SK-N-SH (cell line): Measurements from ENCODE around the gene HIBADH. TPM values are rescaled to one million over a fixed set of nuclear protein-coding genes. Genes with fewer than 3 reads are reported as not detected.

ENCODE experiments used
- CTCF ChIA-PET: fragments of 300-600, 350-600 bp; formaldehyde crosslinking; extraction: SDS; loops from one replicate; lab custom pipeline; 2021; lab: Yijun Ruan, JAX
- POLR2A ChIA-PET: fragments of 350-600 bp; sonication (Branson Sonifier 250); formaldehyde crosslinking; extraction: SDS; loops from one replicate; lab custom pipeline; 2020; ENCODE audit warnings: antibody characterized with exemption, inconsistent platforms; lab: Yijun Ruan, JAX
- DNase-seq: peaks from one replicate; pipeline ENCODE4 v3.0.0; 2012
- H2AFZ ChIP-seq: fragments of 200-600 bp; sonication (generic); 2 replicates; pipeline ENCODE4 v1.8.1; 2016; ENCODE audit warnings: antibody characterized with exemption, mild to moderate bottlenecking, low read depth
- H3F3A ChIP-seq: fragments of 200-600 bp; sonication (generic); replicated peaks from 2 replicates; pipeline ENCODE3; 2016; ENCODE audit warnings: antibody characterized with exemption, mild to moderate bottlenecking; ENCODE audit not compliant: insufficient read depth
- H3K27ac ChIP-seq, 2 experiments: fragments of 200-500 bp in 1 of 2; fragments of 200-600 bp in 1 of 2; sonication (Bioruptor generic) in 1 of 2; sonication (generic), shearing (Covaris generic) in 1 of 2; 2 replicates each; pipeline versions ENCODE4 v1.5.1 to v1.6.1; 2014 to 2016; ENCODE audit warnings: low read depth in 2 of 2, inconsistent platforms in 1 of 2, low read length in 1 of 2, mild to moderate bottlenecking in 1 of 2, mixed read lengths in 1 of 2
- H3K27me3 ChIP-seq: fragments of 200-600 bp; sonication (generic), shearing (Covaris generic); 2 replicates; pipeline ENCODE4 v1.6.1; 2016; ENCODE audit warnings: mixed run types; ENCODE audit not compliant: insufficient read depth
- H3K36me3 ChIP-seq, 2 experiments: fragments of 200-500 bp in 1 of 2; fragments of 200-600 bp in 1 of 2; sonication (Bioruptor generic) in 1 of 2; sonication (generic) in 1 of 2; replicated peaks in 1 of 2; 2 replicates each; pipeline versions ENCODE3 to v1.5.1; 2014 to 2016; ENCODE audit warnings: low read length in 1 of 2, mild to moderate bottlenecking in 1 of 2; ENCODE audit not compliant: insufficient read depth in 2 of 2, control insufficient read depth in 1 of 2
- H3K4me1 ChIP-seq, 2 experiments: fragments of 200-500 bp in 1 of 2; fragments of 200-600 bp in 1 of 2; sonication (Bioruptor generic) in 1 of 2; sonication (generic), shearing (Covaris generic) in 1 of 2; 2 replicates each; pipeline versions ENCODE4 v1.5.1 to v1.6.1; 2014 to 2016; ENCODE audit warnings: low read depth in 1 of 2, low read length in 1 of 2, mixed run types in 1 of 2; ENCODE audit not compliant: insufficient read depth in 2 of 2, control insufficient read depth in 1 of 2
- H3K4me2 ChIP-seq: fragments of 200-600 bp; sonication (generic), shearing (Covaris generic); 2 replicates; pipeline ENCODE4 v1.6.1; 2017; ENCODE audit warnings: mixed run types
- H3K4me3 ChIP-seq, 2 experiments: fragments of 200-500 bp in 1 of 2; fragments of 200-600 bp in 1 of 2; sonication (Bioruptor generic) in 1 of 2; sonication (generic), shearing (Covaris generic) in 1 of 2; 2 replicates each; pipeline versions ENCODE4 v1.5.1 to v1.8.1; 2014 to 2016; ENCODE audit warnings: low read depth in 2 of 2, inconsistent platforms in 1 of 2, low read length in 1 of 2, mild to moderate bottlenecking in 1 of 2, mixed read lengths in 1 of 2, moderate library complexity in 1 of 2
- H3K79me2 ChIP-seq: fragments of 200-600 bp; sonication (generic); 2 replicates; pipeline ENCODE4 v1.8.1; 2017; ENCODE audit warnings: mild to moderate bottlenecking; ENCODE audit not compliant: insufficient read depth
- H3K9ac ChIP-seq: fragments of 200-600 bp; sonication (generic); 2 replicates; pipeline ENCODE4 v1.6.1; 2017; ENCODE audit warnings: mixed run types
- H3K9me2 ChIP-seq: fragments of 200-600 bp; sonication (generic); 2 replicates; pipeline ENCODE4 v1.6.1; 2017; ENCODE audit warnings: mixed run types
- H3K9me3 ChIP-seq: fragments of 200-600 bp; sonication (generic); 2 replicates; pipeline ENCODE4 v1.6.1; 2017; ENCODE audit warnings: mixed run types, mild to moderate bottlenecking, moderate library complexity
- H4K20me1 ChIP-seq: fragments of 200-600 bp; sonication (generic); 2 replicates; pipeline ENCODE4 v1.6.1; 2017; ENCODE audit warnings: mild to moderate bottlenecking, mixed run types; ENCODE audit not compliant: insufficient read depth
- FOSL2 ChIP-seq: IDR thresholded peaks from 2 replicates; pipeline ENCODE4 v1.4.0; 2012; ENCODE audit warnings: low read depth, mild to moderate bottlenecking, moderate library complexity, borderline replicate concordance
- FOXJ3 ChIP-seq: sonication (generic); formaldehyde crosslinking; IDR thresholded peaks from 2 replicates; pipeline ENCODE4 v1.5.1; 2020; ENCODE audit warnings: mild to moderate bottlenecking, missing genetic modification reagents
- FOXM1 ChIP-seq: IDR thresholded peaks from 2 replicates; pipeline ENCODE4 v1.4.0; 2012; ENCODE audit warnings: low read depth, mild to moderate bottlenecking
- GATA2 ChIP-seq: sonication (generic); formaldehyde crosslinking; IDR thresholded peaks from 2 replicates; pipeline ENCODE4 v1.5.0; 2020; ENCODE audit warnings: mild to moderate bottlenecking, missing genetic modification reagents
- MXI1 ChIP-seq: IDR thresholded peaks from 2 replicates; pipeline ENCODE4 v1.6.1; 2012; ENCODE audit warnings: mild to moderate bottlenecking, low read depth, low read length, improper control_type of control experiment
- NFIC ChIP-seq: IDR thresholded peaks from 2 replicates; pipeline ENCODE4 v1.4.0; 2012; ENCODE audit warnings: borderline replicate concordance
- RAD21 ChIP-seq: IDR thresholded peaks from 2 replicates; pipeline ENCODE4 v1.6.1; 2012; ENCODE audit warnings: mild to moderate bottlenecking, low read length
- TCF12 ChIP-seq: IDR thresholded peaks from 2 replicates; pipeline ENCODE4 v1.4.0; 2012
- TEAD4 ChIP-seq: IDR thresholded peaks from 2 replicates; pipeline ENCODE4 v1.4.0; 2012; ENCODE audit warnings: mild to moderate bottlenecking, borderline replicate concordance; ENCODE audit not compliant: insufficient read depth
- YY1 ChIP-seq: IDR thresholded peaks from 2 replicates; pipeline ENCODE4 v1.4.0; 2012; ENCODE audit warnings: low read depth, mild to moderate bottlenecking
- WGBS: methylation state at CpG from one replicate; pipeline ENCODE4 v1.1.6; 2017; ENCODE audit warnings: low lambda C conversion rate; 5-methylcytosine and 5-hydroxymethylcytosine counted together
- polyA plus RNA-seq, 3 experiments: library from polyadenylated mRNA; depleted of rRNA; stranded (reverse); fragments of >200 nt; gene quantifications; 2 replicates each; pipeline ENCODE4 v1.2.3, GENCODE V29; 2012
- TF ChIP-seq, protein P1 (sequence below): fragments of 150-350 bp; IDR thresholded peaks from 2 replicates; pipeline ENCODE4 v1.6.1; 2016; ENCODE audit warnings: mild to moderate bottlenecking, low read depth, low read length
- TF ChIP-seq, protein P2 (sequence below): fragments of 150-350 bp; IDR thresholded peaks from 2 replicates; pipeline ENCODE4 v1.6.1; 2017; ENCODE audit warnings: antibody characterized with exemption, low read length, low read depth, borderline replicate concordance
- TF ChIP-seq, protein P3 (sequence below): IDR thresholded peaks from 2 replicates; pipeline ENCODE4; 2012

HIBADH gene
- polyA plus RNA-seq, 1 of the 3 experiments (the other 2 are of a cell fraction), result 71.8 TPM

DNA sequence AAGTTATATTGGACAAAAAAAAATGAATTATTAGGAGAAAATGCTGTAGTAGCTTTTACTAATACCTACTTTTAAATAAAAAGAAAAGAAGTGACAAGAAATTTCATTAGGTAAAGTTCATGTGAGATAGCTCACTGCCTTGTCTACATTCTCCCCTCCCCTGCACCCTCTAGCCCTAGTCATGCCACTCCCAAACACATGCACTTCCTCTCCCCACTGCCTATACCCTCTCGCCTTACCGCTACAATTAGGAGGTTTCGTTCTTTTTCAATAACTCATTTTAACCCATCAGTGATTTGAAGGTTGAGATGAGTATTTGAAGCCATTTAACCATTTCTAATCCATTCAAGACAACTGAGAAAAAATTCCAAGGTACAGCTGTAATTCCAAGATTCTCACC lies 75.3 kb downstream of the HIBADH start:
- H3K27me3 ChIP-seq, result no peaks in the 10 kb centered on the region
- no peaks in the 10 kb centered on the region for H3K9me2 ChIP-seq
- H3F3A ChIP-seq, result peaks cover 11% of the 10 kb centered on the region
- ChIA-PET POLR2A (no interaction called here), CTCF (interaction anchor here (0.8 to 3.4 kb wide), 11 partner anchors 11 to 1365 kb away, joined by 3 to 18 read pairs (median 6); no protein-coding TSS in a partner anchor)
- no peak overlapping the region for H3K4me3 ChIP-seq
- no peak for TF ChIP-seq NFIC
- TF ChIP-seq, protein P1, sequence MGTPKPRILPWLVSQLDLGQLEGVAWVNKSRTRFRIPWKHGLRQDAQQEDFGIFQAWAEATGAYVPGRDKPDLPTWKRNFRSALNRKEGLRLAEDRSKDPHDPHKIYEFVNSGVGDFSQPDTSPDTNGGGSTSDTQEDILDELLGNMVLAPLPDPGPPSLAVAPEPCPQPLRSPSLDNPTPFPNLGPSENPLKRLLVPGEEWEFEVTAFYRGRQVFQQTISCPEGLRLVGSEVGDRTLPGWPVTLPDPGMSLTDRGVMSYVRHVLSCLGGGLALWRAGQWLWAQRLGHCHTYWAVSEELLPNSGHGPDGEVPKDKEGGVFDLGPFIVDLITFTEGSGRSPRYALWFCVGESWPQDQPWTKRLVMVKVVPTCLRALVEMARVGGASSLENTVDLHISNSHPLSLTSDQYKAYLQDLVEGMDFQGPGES, result no peak
- TF ChIP-seq MXI1, result no peak
- TF ChIP-seq TEAD4, result no peak
- TF ChIP-seq FOXM1, result no peak
- no peak overlapping the region for H2AFZ ChIP-seq
- peaks cover 0 to 17% of the 10 kb centered on the region in 2 experiments; a peak in 2 of 4 replicates for H3K4me1 ChIP-seq
- no peak overlapping the region for H3K27ac ChIP-seq
- H3K9ac ChIP-seq, result no peak overlapping the region
- DNase-seq, result no peak
- H3K4me2 ChIP-seq, result no peak overlapping the region
- H3K79me2 ChIP-seq, result no peaks in the 10 kb centered on the region
- WGBS, result 97% methylated on average over 3 of the region's 3 CpGs
- H3K9me3 ChIP-seq, result no peaks in the 10 kb centered on the region; the same call in 1 of the 2 replicates
- H3K36me3 ChIP-seq, result peaks cover 6 to 28% of the 10 kb centered on the region in 2 experiments
- no peaks in the 10 kb centered on the region for H4K20me1 ChIP-seq

DNA sequence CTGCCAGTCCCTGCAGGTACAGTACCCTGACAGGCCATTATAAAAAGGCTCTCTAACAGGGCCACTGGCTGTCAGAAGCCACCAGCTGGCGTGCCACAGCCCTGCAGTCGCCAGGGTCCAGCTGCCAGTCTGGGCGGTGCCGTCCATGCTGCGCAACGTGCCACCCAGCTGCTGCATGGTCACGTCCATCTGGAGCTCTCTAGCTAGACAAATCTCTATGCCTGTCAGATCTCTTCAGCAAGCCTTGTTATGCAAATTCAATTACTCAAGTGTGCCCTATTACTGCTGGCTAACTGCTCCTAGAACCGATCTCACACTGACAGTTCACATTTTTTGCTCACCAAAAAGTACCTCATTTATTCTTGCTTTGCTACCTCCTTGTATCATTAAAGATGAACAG lies 75.9 kb downstream of the HIBADH start:
- 77% methylated on average over 7 of the region's 8 CpGs for WGBS
- no peaks in the 10 kb centered on the region for H4K20me1 ChIP-seq
- POLR2A ChIA-PET, result no interaction called here
- CTCF ChIA-PET, result interaction anchor here (0.6 to 3.4 kb wide), 12 partner anchors 11 to 509 kb away, joined by 3 to 18 read pairs (median 6); no protein-coding TSS in a partner anchor
- no peak overlapping the region for H3K9ac ChIP-seq
- no peak overlapping the region for H2AFZ ChIP-seq
- no peak overlapping the region for H3K4me3 ChIP-seq
- TF ChIP-seq, protein P2, sequence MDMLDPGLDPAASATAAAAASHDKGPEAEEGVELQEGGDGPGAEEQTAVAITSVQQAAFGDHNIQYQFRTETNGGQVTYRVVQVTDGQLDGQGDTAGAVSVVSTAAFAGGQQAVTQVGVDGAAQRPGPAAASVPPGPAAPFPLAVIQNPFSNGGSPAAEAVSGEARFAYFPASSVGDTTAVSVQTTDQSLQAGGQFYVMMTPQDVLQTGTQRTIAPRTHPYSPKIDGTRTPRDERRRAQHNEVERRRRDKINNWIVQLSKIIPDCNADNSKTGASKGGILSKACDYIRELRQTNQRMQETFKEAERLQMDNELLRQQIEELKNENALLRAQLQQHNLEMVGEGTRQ, result no peak
- peak; percentile 91 for TF ChIP-seq MXI1
- no peak for TF ChIP-seq FOXJ3 (CRISPR knock-in tag)
- TF ChIP-seq YY1, result no peak
- no peak for TF ChIP-seq TCF12
- TF ChIP-seq, protein P3, sequence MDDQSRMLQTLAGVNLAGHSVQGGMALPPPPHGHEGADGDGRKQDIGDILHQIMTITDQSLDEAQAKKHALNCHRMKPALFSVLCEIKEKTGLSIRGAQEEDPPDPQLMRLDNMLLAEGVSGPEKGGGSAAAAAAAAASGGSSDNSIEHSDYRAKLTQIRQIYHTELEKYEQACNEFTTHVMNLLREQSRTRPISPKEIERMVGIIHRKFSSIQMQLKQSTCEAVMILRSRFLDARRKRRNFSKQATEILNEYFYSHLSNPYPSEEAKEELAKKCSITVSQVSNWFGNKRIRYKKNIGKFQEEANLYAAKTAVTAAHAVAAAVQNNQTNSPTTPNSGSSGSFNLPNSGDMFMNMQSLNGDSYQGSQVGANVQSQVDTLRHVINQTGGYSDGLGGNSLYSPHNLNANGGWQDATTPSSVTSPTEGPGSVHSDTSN, result no peak
- TF ChIP-seq FOSL2, result no peak
- 0 out of 2 replicates have a peak, but pooled peaks have one; percentile 3 for TF ChIP-seq RAD21
- no peak for TF ChIP-seq GATA2 (CRISPR knock-in tag)
- TF ChIP-seq TEAD4, result no peak
- TF ChIP-seq, all 33 proteins: peak for 2
- H3K36me3 ChIP-seq, result peaks cover 6 to 28% of the 10 kb centered on the region in 2 experiments
- peaks cover 0 to 17% of the 10 kb centered on the region in 2 experiments; a peak in 2 of 4 replicates for H3K4me1 ChIP-seq
- no peak overlapping the region for H3K27ac ChIP-seq
- peaks cover 11% of the 10 kb centered on the region for H3F3A ChIP-seq
- DNase-seq, result peak; percentile 67
- no peaks in the 10 kb centered on the region; the same call in 1 of the 2 replicates for H3K9me3 ChIP-seq
- no peak overlapping the region for H3K4me2 ChIP-seq
- H3K9me2 ChIP-seq, result no peaks in the 10 kb centered on the region
- H3K79me2 ChIP-seq, result no peaks in the 10 kb centered on the region
- H3K27me3 ChIP-seq, result no peaks in the 10 kb centered on the region
